GM19043 (cell line): ENCODE results near the gene CT45A2.
"Not testable (repeated sequence)": the region's sequence is repeated elsewhere in the genome, so short reads cannot be mapped to it uniquely, and the experiment has no call there.

ENCODE experiments used
- ATAC-seq: cut with Tn5 transposase; IDR thresholded peaks from one replicate; pipeline ENCODE4 v1.9.1; 2021; ENCODE audit warnings: low read depth; ENCODE audit not compliant: unreplicated experiment

CT45A2 gene

GRCh38 chrX:135819912-135820311 lies at the start of gene CT45A2:
TSS of gene CT45A2 (minus strand) at chrX:135820012. CDS start at chrX:135816265, 3,747 bp downstream.
- ATAC-seq = not testable (repeated sequence)

- not testable (repeated sequence) for ATAC-seq
These were observed 34.6 kb upstream of the CT45A2 start, which contains the start of gene CT45A8 for GRCh38 chrX:135854438-135854837. TSS of gene CT45A8 (minus strand) at chrX:135854538. CDS start at chrX:135850783, 3,755 bp downstream.

- ATAC-seq = not testable (repeated sequence)
These were observed 17.4 kb upstream of the CT45A2 start, which contains the start of gene CT45A7 for GRCh38 chrX:135837180-135837579. TSS of gene CT45A7 (minus strand) at chrX:135837280. CDS start at chrX:135833533, 3,747 bp downstream.

GRCh38 chrX:135802687-135803086 lies 17.1 kb downstream of the CT45A2 start, which contains the start of gene CT45A6:
TSS of gene CT45A6 (minus strand) at chrX:135802787. CDS start at chrX:135798993, 3,794 bp downstream.
- not testable (repeated sequence) for ATAC-seq

GRCh38 chrX:135785403-135785802 lies 34.4 kb downstream of the CT45A2 start, which contains the start of gene CT45A5:
TSS of gene CT45A5 (minus strand) at chrX:135785503. CDS start at chrX:135781729, 3,774 bp downstream.
- ATAC-seq = not testable (repeated sequence)

- ATAC-seq = not testable (repeated sequence)
These were observed 51.7 kb downstream of the CT45A2 start, which contains the start of gene CT45A3 for GRCh38 chrX:135768091-135768490. TSS of gene CT45A3 (minus strand) at chrX:135768191. CDS start at chrX:135764444, 3,747 bp downstream.
